Measurements from ENCODE around the gene NRIP1.
A peak's percentile ranks its signal among the peaks of the same experiment; 100 is the strongest.
"Not testable (repeated sequence)": the region's sequence is repeated elsewhere in the genome, so short reads cannot be mapped to it uniquely, and the experiment has no call there.

The NRIP1 gene

DNA sequence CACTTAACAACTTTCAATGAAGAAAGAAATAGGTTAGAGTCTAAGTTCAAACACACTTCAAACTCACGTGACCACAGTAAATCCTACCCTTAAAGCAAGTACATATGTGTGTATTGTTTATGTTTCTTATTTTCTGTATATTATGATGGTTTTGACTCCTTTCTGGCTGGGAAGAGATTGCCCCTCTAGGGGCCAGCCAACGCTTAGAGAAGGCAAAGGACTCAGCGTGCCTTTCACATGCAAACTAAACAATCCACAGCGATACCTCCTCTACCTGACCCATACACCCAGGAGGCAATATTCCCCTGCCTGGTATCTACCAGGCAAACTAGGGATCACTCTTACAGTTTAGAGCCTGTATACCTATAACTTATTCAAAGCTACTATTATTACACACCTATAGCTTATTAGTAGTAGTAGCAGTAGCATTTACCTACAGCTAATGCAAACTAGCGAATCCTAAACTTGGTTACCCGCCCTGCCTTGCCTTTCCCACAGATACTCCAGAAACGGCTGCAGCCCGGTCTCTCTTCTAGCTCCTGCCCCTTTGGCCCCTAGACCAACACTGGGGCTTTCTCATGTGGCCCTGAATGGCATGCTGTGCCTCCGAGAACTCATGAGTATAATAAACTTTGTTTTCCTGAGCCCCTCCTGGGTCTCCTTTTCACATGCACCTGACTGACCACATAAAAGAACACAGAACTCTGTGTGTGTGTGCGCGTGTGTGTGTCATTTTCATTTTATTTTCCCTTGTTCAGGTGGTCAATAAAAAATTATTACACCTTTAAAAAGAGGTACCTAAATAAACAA, 14.0 kb downstream of the NRIP1 start:
- peak in 1 of 10 donors; percentile 30 for DNase-seq
- intact Hi-C loops (cut with DNase I): no loop called here

GRCh38 chr21:15045017-15045416, 19.8 kb downstream of the NRIP1 start:
- intact Hi-C loops (cut with DNase I): no loop called here

GRCh38 chr21:15042531-15042930, 22.3 kb downstream of the NRIP1 start:
- intact Hi-C loops (cut with DNase I): no loop called here
- DNase-seq: no peak

More at GRCh38 chr21:15045017-15045416, 19.8 kb downstream of the NRIP1 start:
- no peak for DNase-seq

DNA sequence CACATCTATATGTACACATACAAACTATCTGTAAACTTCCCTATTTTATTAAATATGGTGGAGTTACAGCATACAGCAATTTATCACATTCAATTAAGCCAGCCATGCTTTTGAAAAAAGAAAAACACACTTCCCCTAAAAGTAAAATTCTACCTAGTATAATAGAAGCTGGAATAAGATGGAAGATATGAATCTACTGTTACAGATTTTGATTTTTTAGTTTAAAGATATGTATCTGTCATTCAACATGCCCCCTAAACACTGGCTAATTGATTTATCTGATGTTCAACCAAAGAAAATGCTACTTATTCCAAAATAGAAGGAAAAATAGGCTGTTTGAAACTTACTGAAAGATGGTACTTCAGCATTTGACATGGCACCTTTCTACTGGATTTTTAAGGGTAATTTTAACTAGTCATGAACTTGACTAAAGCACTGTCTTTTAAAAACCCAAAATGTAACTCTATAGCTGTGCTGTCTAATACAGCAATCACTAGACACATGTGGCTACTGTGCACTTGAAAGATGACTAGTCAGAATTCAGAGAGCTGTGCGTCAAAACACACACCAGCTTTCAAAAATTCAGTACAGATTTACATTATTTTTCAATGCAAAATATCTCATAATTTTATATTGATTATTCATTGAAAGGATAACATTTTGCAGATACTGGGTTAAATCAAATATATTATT, 25.0 kb downstream of the NRIP1 start:
- DNase-seq: no peak
- intact Hi-C loops (cut with DNase I): no loop called here

DNA sequence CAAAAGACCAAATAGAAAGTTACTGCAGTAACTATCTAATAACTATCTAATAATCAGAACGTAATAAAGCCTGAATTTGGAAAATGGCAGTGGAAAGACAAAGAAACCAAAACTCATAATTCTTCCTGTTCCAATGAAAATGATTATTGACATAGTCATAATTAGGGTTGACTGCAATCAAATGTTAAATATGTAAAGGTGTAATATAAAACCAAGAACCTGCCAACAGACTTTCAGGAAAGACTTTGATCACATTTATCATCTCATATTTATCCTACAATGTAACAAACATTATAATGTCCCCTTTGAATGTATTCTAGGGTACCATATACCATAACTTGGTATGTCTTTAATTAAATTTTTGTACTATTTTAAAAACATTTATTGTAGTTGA, 26.9 kb downstream of the NRIP1 start:
- no peak for DNase-seq
- intact Hi-C loops (cut with DNase I): no loop called here

GRCh38 chr21:15037095-15037899, 27.5 kb downstream of the NRIP1 start:
- intact Hi-C loops (cut with DNase I): no loop called here
- no peak for DNase-seq

DNA sequence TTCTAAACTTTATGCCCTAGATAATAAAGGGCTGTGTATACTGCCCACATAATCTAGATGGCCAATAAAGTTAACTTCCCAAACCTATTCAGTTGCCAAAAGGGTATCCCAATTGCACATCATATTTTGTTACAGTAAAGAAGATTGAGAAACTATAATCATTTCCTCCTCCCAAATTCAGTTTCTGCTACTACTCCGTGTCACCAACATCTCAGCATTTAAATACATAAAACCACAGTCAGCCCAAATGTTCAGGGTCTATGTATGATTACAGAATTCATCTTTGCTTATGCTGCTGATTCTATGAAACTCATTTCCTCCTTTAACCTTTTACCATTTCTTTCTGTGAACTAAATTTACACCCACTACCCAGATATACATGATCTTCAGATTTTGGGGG, 28.6 kb downstream of the NRIP1 start:
- no peak for DNase-seq
- intact Hi-C loops (cut with DNase I): no loop called here

- DNase-seq: no peak
- intact Hi-C loops (cut with DNase I): no loop called here
Measured at GRCh38 chr21:15034126-15034853, 30.5 kb downstream of the NRIP1 start.

DNA sequence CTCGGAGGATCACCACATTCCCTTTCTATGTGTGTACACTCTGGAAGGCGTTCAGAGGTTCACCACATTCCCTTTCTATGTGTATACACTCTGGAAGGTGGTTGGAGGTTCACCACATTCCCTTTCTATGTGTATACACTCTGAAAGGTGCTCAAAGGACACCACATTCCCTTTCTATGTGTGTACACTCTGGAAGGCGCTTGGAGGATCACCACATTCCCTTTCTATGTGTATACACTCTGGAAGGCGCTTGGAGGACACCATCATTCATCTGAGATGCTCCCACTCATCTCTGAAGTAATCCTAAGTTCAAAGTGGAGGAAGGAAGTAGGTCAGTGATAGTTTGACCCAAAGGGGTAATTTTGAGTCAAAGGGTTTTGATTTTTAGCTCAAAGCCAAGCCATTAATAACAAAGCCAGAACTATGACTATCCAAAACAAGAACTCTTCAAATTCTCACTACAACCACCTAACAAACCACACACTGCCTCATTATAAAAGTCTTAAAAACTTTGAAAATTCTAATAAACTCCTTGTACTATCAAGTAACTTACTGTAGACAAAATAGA, 32.9 kb downstream of the NRIP1 start:
- intact Hi-C loops (cut with DNase I): no loop called here
- DNase-seq: no peak

- intact Hi-C loops (cut with DNase I); DNase-seq: not testable (repeated sequence)
Measured at GRCh38 chr21:15031362-15031761, 33.4 kb downstream of the NRIP1 start.

DNA sequence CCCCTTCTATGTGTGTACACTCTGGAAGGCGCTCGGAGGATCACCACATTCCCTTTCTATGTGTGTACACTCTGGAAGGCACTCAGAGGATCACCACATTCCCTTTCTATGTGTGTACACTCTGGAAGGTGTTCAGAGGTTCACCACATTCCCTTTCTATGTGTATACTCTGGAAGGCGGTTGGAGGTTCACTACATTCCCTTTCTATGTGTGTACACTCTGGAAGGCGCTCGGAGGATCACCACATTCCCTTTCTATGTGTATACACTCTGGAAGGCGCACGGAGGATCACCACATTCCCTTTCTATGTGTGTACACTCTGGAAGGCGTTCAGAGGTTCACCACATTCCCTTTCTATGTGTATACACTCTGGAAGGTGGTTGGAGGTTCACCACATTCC, 33.9 kb downstream of the NRIP1 start:
- intact Hi-C loops (cut with DNase I): not testable (repeated sequence)

DNA sequence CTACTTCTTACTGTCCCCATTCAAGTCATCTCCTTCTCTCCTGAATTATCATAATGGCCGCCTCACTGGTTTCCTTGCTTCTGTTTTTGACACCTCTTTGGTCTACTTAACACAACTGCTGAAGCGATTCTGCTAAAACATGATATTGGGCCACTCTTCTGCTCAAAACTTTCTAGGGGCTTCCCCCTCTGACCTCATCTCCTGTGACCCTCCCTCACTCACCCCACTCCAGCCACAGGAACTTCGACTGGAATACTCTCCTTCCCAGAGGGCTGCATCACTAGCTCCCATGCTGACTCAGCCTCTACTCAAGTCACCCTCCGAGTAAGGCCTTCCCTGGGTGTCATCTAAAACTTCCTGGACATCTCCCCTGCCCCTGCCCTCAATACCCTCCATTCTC, 35.7 kb downstream of the NRIP1 start:
- intact Hi-C loops (cut with DNase I): no loop called here
- DNase-seq: no peak

More for the DNA sequence above, 33.9 kb downstream of the NRIP1 start:
- DNase-seq: not testable (repeated sequence)

DNA sequence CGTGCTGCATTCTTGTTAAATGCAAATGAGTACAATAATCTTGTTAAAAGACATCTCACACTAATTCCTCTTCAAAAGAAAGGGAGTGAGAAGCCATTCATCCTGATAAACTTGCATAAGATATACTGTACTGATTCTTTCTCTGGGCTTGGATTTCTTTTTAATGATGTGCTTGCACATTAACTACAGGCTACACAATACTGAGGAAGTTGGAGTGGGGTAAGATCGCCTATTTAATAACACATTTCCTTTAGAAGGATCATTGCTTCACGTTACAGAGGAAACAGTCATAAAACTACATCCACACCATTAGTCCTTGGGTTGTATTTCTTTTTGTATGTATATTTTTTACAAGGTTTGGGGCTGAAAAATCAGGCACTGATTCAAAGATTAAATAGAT, 36.6 kb downstream of the NRIP1 start:
- DNase-seq: no peak
- intact Hi-C loops (cut with DNase I): no loop called here

DNA sequence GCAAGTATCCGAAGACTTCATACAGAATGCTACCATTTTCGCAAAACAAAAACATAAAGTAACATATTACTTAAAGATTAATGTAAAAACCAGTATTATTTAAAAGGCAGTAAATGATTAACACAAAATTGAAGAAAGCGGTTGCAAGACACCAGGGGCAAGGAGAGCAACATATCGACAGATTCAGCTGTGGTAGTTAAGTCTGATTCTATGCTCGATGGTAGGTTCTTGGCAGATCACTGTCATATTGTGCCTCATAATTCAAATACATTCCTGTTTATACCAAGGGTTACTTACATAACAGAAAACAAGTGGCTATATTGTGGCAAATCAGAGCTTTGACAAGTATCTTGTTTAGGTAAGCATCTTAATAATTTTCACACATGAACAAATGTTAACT, 37.7 kb downstream of the NRIP1 start:
- DNase-seq: no peak

DNA sequence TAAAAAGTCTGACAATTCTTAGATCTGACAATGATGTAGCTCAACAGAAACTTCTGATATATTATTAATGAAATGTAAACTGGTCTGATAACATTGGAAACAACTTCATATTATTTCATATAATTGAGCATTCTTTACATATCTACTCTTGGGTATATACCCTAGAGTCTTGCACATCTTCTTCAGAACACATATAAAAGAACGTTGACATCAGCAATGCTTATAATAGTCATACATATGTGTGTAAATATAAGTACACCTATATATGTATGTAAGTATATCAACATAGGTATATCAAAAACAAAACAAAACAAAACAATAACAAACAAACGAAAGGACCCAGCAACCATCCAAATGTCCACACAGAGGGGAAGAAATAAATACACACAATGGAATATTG, 38.4 kb downstream of the NRIP1 start:
- intact Hi-C loops (cut with DNase I): no loop called here
- no peak for DNase-seq

More for the DNA sequence above, 37.7 kb downstream of the NRIP1 start:
- intact Hi-C loops (cut with DNase I): no loop called here

GRCh38 chr21:15023776-15024175, 41.0 kb downstream of the NRIP1 start:
- intact Hi-C loops (cut with DNase I): no loop called here
- DNase-seq: no peak

- intact Hi-C loops (cut with DNase I): no loop called here
Measured at GRCh38 chr21:15022608-15023261, 42.1 kb downstream of the NRIP1 start.

GRCh38 chr21:15020797-15021196, 44.0 kb downstream of the NRIP1 start:
- intact Hi-C loops (cut with DNase I): no loop called here
- no peak for DNase-seq

More at GRCh38 chr21:15022608-15023261, 42.1 kb downstream of the NRIP1 start:
- DNase-seq: no peak

GRCh38 chr21:15018382-15018781, 46.4 kb downstream of the NRIP1 start:
- intact Hi-C loops (cut with DNase I): no loop called here
- DNase-seq: no peak

Measured in posterior cingulate gyrus (tissue), 11 donors.